Iris pigment epithelial cell (primary cell): ENCODE measurements around the gene PRCP.
A peak's percentile ranks its signal among the peaks of the same experiment; 100 is the strongest.
"Not testable (repeated sequence)": the region's sequence is repeated elsewhere in the genome, so short reads cannot be mapped to it uniquely, and the experiment has no call there.

Experiments
- DNase-seq: peaks from one replicate; pipeline ENCODE4 v3.0.0-alpha.2; 2011; ENCODE audit warnings: low read depth

The PRCP gene

DNA sequence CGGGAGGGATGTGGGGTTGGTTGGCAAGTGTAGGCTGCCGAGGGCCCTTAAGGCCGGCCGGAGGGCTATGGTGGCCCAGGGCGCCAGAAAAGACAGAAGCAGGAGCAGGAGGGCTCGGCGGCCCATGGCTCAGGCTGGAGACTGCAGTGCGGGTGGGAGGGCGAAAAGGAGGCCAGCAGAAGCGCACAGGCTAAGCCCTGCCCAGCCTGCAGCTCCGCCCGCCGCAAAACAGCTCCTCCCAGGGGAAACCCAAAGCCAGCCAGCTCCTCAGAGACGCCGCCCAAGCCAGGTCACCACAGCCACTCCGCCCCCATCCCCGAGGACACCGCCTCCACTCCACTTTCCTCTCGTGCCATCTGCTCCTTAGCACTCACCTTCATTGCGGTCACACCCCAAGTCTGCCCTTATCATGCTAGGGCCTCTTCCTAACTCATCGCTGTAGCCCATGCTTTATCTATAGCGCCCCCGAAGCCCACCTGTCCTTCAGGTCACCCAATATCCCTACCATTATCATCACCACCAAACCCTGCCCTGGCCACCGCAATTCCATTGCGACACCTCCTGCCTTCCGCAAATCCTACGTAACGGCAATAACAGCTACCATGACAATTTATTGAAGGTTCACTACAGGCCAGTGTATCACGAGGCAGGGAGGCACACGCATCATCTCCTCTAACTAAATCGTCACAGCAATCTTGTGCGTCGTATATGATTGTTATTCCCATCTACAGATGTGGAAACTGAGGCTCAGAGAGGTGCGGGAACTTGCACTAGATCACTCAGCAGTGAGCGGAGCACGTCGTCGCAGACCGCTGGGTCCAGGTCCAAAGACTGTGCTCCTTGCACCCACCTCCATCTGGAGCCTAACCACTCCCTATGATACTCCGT, at the start of gene PRCP:
Gene PRCP (minus strand): TSS at position 154 of the 888 bp plus-strand sequence. CDS start 28 bp downstream, at position 126.
- peak; percentile 92 for DNase-seq

DNA sequence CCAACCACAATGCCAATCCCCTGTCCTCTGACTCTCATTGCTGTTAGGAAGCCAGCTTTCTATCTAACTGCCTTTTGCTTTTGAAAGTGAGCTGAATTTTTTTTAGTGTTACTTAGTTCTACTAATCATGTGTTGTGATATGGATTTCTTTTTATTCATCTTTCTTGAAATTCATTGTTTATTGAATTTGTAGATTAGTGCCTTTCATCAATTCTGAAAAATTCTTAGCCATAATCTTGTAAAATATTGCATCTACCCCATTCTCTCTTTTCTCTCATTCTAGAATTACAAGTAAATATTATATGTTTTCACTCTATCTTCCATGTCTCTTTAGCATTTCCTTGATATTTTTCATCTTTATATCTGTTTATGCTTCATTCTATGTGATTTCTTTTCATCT, 49.1 kb upstream of the PRCP start:
- no peak for DNase-seq

DNA sequence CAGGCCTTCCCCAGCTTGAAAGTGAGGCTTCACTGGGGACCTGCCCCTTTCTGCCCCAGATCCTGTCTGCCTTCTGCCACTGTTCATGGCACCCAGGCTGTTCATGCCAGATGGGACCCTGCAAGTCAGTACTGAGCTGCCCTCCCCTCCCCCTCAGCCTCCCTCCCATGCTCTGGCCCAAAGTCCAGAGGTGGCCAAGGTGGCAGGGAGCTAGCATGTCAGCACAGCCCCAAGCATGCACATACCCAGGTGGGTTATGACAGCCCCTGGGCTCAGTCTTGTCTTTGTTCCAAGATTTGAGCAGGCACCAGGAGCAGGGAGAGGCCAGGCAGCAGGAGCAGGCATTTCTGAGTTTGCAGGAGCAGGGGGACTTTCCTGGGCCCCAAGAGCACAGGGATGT, 45.5 kb upstream of the PRCP start:
- DNase-seq = no peak

DNA sequence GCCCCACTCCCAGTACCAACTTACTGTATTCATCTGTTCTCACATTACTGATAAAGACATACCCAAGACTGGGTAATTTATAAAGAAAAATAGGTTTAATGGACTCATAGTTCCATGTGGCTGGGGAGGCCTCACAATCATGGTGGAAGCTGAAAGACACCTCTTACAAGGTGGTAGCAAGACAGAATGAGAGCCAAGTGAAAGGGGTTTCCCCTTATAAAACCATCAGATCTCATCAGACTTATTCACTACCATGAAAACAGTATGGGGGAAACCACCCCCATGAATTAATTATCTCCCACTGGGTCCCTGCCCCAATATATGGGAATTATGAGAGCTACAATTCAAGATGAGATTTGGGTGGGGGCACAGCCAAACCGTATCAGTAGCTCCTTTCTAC, 44.8 kb upstream of the PRCP start:
- not testable (repeated sequence) for DNase-seq

DNA sequence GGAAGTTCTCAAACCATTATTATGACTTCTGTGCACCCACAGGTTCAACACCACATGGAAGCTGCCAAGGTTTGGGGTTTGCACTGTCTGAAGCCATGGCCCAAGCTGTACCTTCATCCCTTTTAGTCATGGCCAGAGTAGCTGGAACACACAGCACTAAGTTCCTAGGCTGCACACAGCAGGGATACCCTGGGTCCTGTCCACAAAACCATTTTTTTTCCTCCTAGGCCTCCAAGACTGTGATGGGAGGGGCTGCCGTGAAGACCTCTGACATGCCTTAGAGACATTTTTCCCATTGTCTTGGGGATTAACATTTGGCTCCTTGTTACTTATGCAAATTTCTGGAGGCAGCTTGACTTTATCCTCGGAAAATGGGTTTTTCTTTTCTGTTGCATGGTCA, 44.0 kb upstream of the PRCP start:
- DNase-seq = no peak

DNA sequence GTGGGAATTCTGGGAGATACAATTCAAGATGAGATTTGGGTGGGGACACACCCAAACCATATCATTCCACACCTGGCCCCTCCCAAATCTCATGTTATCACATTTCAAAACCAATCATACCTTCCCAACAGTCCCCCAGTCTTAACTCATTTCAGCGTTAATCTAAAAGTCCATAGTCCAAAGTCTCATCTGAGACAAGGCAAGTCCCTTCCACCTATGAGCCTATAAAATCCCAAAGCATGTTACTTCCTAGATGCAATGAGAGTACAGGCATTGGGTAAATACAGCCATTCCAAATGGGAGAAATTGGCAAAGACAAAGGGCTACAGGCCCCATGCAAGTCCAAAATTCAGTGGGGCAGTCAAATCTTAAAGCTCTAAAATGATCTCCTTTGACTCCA, 43.2 kb upstream of the PRCP start:
- not testable (repeated sequence) for DNase-seq

DNA sequence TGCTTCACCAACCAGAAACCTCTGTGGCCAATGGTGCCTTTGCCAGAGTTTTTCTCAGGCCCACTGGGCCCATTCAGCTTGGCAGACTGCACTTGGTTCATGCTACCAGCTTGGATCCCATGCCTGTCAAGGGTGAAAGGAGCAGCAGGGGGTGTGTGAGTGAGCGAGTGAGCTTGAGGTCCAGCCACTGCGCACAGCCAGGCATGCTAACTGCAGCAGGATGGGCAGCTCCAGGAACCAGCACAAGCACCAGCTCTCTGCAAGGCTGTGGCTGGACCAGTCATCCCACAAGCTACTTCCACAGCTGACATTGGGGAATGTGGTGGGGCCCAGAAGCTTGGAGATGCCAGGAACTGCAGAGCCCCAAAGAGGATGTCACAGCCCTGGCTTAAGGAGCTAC, 42.1 kb upstream of the PRCP start:
- DNase-seq = no peak

DNA sequence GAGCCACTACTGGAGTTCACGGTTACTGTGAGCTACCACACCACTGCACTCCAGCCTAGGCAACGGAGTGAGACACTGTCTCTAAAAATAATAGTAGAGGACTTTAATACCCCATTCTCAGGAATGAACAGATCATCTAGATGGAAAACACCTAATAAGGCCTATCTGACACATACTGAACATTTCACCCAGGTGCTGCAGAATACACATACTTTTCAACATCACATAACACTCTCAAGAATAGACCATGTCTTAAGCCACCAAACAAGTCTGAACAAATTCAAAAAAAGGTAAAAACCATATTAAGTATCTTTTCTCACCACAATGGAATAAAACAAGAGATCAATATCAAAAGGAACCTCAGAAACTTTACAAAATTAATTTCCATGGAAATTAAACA, 39.2 kb upstream of the PRCP start:
- DNase-seq = no peak

DNA sequence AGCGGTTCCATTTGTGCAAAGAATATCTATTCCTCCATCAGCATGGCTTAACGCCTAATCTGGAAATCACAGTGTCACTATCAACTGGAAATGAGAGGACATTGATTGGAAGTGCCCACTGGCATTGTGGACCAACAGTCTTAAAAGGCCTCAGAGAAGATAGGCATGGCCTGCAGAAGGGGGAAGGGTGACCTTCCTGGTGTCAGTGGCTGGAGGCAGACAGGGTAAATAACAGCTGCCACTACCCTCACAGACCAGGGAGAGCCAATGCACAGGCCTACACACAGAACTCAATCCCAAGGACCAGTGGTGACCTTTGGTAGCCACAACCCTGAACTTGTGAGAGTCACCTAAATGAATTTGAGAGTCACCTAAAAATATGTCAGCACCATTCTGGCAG, 37.3 kb upstream of the PRCP start:
- DNase-seq = no peak

DNA sequence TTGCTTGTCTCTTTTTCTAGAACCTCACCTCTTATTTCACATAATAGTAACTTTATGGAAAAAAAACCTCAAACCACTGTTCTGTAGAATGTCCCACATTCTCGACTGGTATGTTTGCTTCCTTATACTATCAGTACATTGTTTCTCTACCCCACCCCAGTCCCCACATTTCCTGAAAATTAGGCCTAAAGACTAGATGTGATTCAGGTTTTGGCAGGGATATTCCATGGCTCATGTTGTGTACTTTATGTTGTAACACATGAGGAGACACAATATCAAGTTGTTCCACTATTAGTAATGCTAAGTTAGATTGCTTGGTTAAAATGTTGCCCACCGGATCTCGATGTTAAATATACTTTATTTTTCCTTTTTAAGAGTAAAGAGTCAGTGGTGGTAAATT, 36.0 kb upstream of the PRCP start:
- DNase-seq = peak; percentile 77

DNA sequence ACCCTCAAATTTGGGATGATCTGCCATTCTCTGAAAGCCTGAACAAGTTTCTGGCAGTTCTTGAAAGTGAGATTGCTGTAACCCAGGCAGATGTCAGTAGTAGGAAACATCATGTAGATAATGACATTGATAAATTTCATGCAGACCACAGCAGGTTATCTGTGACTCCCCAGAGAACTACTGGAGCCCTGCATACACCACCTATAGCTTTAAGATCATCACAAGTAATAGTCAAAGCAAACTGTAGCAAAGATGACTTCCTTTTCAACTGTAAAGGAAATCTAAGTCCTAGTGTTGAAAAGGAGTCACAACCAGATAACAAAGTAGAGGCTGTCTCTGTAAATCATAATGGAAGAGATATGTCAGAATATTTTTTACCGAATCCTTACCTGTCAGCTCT, 32.3 kb upstream of the PRCP start:
- no peak for DNase-seq

DNA sequence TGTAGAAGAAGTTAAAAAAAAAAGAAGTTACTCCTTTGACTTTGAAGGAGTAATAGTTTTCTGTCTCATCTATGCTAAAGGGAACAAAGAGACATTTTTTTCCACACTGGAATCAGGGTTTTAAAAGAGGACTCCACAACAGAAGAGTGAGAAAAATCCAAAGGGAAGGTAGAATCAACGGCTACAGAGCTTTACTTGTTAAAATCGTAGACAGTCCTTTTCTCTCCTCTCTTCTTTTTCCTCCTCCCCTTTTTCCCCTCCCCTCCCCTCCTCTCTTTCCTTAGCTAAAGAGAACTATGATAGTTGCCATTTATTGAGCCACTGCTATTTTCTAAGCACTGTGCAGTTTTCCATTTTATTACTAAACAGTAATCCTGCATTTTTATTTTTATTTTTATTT, 30.5 kb upstream of the PRCP start:
- DNase-seq = no peak

DNA sequence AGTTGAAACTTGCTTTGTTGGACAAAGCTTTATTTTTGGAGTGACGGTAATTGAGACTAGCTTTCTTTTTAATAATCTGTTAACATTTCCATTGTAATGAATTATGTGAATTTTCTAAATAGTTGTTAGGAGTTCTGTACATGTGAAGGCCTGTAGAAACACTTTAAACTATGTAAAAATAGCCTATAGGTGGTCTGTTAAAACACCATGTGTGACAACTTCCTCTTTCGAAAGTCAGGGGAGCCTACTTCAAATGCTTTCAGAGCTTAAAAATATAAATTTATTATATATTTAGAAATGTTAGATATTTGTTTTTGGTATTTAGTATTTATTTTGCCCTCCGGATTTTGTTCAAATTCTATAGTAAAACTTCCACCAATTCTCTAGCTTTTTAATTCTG, 30.0 kb upstream of the PRCP start:
- no peak for DNase-seq

DNA sequence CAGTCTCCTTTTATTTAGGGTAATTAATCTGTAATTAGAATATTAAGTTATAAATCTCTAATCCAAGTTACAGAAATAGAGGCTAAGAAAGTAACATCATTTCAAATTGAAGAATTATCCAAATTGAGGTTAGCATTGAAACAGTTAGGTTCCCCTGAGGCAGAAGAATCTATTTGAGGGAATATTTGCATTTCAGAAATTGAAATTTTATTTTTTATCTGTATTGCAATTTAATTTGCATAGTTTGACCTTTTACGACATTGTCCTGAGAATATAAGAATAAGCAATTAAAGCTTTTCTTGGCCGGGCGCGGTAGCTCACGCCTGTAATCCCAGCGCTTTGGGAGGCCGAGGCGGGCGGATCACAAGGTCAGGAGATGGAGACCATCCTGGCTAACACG, 28.9 kb upstream of the PRCP start:
- DNase-seq = no peak

DNA sequence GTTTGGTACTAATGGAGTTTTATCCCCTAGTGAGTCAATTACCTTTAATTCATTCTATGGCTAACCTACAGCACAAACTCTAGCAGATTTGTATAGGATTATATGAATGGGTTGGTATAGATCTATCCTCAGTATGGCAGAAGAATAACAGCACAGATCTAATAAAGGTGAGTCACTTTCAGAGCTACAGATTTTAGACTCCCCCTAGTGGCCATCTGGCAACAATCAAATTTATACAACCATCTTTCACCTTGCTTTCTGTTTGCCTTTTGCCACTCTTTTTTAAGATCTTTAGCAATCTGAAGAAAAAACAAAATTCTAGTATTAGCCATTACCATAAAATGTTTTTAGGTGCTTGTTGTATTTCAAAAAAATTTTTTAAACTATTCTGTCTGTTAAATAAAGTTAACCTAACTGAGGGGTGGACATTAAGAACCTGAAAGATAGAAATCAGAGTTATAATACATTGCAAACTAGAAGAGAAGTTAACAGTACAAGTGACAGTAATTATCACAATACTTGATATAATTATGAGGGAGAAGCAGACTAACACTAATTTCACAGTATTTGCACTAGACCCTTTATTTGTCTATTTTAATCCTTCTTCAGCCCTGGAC, 27.1 kb upstream of the PRCP start:
- DNase-seq = peak; percentile 60

DNA sequence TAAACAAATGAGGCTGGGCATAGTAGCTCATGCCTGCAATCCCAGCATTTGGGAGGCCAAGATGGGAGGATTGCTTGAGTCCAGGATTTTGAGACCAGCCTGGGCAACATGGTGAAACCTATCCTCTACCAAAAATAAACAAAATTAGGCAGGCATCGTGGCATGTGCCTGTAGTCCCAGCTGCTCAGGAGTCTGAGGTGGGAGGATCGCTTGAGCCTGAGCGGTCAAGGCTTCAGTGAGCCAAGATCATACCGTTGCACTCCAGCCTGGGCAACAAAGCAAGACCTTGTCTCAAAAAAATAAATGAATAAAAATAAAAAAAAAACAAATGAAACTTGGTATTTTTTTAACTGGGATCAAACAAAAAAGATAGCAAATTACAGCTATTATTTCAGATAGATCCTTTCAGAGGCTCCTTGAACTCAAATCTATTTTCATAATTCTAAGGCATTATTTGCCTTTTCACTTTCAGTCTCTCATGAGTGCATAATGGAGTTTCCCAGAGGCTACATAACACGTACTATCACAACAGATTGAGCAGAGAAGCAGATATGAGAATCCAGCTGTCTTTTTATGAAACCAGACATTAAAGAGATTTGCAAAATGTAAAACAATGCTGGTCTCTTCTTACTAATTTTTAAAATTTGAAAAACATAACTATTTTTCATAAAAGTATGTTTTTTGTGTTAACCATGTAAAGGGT, 24.4 kb upstream of the PRCP start:
- no peak for DNase-seq

DNA sequence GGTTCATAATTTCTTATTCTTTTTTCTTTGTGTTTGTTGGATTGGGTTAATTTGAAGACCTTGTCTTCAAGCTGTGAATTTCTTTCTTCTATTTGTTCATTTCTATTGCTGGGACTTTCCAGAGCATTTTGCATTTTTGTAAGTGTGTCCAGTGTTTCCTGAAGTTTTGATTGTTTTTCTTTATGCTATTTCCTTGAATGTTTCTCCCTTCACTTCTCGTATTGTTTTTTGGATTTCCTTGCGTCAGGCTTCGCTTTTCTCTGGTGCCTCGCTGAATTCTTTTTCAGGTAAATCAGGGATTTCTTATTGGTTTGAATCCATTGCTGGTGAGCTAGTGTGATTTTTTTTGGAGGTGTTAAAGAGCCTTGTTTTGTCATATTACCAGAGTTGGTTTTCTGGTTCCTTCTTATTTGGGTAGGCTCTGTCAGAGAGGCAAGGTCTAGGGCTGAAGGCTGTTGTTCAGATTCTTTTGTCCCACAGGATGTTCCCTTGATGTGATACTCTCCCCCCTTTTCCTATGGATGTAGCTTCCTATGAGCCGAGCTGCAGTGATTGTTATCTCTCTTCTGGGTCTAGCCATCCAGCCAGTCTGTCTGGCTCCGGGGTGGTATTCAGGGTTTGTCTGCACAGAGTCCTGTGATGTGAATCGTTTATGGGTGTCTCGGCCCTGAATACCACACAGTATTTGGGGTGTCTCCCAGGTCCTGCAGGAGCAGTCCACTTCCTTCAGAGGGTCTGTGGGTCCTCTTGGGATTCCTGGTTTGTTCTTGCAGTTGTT, 22.4 kb upstream of the PRCP start:
- peak; percentile 12 for DNase-seq

DNA sequence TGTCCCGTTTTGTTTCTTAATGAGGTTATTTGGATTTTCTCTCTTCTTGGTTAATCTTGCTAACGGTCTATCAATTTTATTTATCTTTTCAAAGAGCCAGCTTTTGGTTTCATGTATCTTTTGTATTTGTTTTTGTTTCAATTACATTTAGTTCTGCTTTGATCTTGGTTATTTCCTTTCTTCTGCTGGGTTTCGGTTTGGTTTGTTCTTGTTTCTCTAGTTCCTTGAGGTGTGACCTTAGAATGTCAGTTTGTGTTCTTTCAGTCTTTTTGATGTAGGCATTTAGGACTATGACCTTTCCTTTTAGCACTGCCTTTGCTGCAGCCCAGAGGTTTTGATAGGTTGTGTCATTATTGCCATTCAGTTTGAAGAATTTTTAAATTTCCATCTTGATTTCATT, 20.0 kb upstream of the PRCP start:
- DNase-seq = not testable (repeated sequence)

DNA sequence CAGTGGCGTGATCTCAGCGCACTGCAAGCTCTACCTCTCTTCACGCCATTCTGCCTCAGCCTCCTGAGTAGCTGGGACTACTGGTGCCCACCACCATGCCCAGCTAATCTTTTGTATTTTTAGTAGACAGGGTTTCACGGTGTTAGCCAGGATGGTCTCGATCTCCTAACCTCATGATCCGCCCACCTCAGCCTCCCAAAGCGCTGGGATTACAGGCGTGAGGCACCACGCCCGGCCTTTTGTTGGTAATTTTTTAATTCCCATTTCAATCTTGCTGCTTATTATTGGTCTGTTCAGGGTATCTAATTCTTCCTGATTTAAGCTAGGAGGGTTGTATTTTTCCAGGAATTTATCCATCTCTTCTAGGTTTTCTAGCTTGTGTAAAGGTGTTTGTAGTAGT, 19.6 kb upstream of the PRCP start:
- DNase-seq = not testable (repeated sequence)

DNA sequence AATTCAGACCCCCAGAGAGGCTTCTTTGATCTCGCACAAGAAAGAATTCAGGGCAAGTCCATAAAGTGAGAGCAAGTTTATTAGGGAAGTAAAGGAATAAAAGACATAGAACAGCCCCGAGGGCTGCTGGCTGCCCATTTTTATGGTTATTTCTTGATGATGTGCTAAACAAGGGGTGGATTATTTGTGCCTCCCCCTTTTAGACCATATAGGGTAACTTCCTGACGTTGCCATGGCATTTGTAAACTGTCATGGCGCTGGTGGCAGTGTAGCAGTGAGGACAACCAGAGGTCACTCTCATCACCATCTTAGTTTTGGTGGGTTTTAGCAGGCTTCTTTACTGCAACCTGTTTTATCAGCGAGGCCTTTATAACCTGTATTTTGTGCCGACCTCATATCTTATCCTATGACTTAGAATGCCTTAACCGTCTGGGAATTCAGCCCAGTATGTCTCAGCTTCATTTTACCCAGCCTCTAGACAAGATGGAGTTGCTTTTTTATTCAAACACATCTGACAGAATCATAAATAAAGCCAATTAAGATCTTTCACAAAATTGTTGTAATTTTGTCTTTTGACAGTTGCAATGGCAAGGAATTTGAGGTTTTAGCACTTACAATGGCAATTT, 8.9 kb upstream of the PRCP start:
- peak; percentile 40 for DNase-seq

DNA sequence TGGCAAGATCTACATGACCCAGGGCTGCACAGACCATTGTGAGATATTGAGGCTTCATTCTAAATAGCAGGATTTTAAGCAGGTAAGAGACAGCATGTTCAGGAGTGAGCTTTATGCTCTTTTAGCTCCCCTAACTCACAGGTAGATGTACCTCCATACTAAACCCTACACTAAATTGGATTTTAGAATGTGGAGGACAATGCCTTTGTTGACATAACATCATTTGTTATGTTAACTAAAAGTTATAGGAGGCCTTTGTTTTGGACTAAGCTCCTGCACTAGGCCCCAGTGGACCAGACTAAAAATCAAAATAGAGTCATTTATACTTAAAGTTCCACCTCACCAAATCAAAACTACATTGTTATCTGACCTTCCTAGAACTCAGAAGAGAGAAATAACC, 8.1 kb upstream of the PRCP start:
- DNase-seq = no peak

DNA sequence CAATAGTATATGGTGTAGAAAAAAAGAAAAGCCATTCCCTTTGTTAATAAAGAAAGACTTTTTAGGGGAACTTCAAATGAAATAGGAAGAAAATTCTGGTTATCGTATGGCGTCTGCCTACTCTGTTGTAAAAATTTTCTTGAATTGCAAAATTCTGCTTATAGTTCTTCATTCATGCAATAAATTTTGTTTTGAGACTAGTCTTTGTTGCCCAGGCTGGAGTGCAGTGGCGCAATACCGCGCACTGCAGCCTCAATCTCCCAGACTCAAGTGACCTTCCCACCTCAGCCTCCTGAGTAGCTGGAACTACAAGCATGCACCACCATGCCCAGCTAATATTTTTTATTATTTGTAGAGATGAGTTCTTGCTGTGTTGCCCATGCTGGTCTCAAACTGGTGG, 7.1 kb upstream of the PRCP start:
- DNase-seq = no peak
